ENCODE results near the gene U2AF2.

U2AF2 gene

DNA sequence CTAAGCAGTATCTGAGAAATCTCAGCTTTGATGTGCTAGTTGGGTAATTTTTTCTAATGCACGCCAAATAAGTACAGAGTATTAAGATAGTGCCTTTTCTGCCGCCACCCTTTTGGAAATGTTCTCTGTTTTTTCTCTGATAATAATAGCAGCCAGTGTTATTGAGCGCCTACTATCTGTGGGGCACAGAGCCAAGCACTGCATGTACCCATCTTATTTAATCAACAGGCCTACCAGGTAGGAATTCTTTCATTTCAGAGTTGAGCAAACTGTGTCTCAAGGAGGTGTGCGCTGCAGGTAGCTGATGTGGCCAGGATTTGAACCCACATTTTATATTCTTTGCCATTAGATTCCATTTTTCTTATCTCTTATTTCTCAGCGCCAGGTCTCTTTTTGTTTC is 21.5 kb downstream of the U2AF2 start:
- DNase-seq (ENCODE audit: low read depth), result no peak

DNA sequence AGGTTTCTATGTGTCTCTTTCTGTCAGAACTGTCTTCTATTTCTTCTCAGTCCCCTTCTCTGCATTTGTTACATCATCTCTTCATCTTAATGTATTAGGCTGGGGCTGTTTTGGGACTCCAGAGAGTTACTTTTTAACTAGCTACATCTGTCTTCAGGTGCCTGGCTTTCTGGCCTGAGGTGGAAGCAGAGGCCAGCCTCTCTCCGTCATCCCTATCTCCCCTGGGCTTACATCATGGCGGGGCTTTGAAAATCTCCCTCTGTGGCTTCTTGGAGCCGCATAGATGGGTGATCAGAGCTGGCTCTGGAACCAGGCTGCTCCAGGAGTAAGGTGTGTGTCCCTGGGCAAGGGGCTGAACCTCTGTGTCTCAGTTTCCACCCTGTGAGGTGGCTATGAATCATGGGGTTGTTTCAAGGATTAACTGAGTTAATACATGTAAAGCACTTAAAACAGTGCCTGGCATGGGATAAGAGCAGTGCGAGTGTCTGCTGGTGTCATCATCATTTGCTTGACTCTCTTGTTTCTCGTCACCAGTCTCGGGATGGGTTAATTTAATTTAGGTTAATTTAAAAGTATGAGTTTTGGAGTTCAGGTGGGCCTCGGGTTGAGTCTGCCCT is 22.2 kb downstream of the U2AF2 start:
- DNase-seq (ENCODE audit: low read depth), result no peak

DNA sequence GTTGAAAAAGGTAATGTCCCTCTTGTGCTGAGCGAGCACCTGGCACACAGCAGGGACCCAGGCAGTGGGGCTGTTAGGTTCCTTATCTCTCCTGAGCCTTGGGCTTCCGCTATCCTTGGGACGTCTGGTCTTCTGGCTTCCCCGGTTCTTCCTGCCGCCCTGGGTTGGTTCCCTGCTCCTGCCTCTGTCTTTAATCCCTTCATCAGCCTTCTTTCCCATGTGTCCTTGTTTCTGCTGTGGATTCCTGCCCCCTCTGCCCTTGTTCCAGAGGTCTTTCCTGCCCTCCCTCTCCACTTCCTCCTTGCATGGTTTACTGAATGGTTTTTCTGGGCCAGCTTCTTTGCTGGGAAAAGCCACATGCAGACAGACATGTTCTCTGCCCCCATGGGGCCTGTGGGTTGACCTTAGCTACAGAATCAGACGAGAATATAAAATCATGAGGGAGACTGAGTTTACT is 22.8 kb downstream of the U2AF2 start:
- DNase-seq (ENCODE audit: low read depth), result no peak

DNA sequence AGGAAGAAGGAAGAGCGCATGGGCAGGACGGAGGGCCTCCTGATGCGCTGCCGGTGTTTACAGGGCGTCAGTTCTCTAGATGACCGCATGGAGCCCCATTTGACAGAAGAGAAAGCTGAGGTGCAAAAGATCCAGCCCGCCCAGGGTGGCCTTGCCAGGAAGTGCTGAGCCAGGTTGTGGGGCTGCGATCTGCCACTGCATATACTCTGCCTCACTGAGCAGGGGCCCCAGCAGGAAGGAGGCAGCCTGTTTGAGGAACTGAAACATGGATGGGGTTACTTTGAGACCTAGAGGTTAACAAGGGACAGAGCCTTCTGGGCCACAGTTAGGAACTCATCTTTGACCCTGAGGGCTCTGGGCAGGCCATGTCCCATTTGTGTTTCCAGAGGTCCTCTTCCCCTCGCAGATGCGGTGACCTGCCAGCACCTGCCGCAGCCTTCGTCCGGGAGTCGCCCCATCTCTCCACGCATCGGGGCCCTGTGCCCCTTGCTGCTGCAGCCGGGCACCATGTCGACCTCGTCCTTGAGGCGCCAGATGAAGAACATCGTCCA is 23.4 kb downstream of the U2AF2 start:
- no peak for DNase-seq (ENCODE audit: low read depth)

DNA sequence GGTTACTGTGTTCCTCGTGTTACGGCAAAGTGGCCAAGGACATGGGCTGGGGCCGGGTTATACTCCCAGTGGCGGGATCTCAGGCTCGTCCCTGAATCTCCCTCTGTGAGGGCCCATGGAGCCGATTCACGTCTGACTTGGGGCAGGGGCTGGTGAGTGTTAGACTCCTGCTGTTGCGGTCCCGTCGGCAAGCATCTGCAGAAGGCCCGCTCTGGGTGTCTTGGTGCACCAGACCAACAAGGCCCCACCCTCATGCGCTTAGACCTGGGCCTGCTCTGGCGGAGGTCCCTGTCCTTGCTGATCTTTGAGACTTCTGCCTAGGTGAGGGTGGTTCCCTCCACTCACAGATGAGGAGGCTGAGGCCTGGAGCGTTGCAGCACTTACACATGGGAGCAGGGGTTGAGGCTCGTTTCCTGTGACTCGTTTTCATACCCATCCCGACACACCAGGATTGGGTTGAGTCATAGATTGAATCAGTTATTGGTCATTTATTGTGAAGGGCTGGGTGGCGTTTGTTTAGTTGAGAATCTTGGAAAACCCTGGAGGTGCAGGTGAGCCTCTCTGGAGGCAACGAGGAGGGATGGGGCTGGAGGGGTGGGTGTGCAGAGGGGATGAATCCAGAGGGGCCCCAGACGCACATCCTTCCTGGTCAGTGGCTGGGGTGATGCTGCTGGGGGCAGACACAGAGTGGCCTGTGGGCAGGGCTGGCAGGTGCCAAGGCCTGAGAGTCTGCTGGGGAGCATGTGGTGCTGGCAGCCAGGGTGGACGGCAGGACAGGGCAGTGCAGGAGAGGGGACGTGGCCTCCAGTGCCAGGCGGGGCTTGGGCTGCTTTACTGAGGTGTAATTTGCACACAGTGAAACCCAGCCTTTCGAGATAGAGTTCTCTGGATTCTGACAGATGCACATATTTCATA is 24.8 kb downstream of the U2AF2 start:
- DNase-seq (ENCODE audit: low read depth), result no peak

DNA sequence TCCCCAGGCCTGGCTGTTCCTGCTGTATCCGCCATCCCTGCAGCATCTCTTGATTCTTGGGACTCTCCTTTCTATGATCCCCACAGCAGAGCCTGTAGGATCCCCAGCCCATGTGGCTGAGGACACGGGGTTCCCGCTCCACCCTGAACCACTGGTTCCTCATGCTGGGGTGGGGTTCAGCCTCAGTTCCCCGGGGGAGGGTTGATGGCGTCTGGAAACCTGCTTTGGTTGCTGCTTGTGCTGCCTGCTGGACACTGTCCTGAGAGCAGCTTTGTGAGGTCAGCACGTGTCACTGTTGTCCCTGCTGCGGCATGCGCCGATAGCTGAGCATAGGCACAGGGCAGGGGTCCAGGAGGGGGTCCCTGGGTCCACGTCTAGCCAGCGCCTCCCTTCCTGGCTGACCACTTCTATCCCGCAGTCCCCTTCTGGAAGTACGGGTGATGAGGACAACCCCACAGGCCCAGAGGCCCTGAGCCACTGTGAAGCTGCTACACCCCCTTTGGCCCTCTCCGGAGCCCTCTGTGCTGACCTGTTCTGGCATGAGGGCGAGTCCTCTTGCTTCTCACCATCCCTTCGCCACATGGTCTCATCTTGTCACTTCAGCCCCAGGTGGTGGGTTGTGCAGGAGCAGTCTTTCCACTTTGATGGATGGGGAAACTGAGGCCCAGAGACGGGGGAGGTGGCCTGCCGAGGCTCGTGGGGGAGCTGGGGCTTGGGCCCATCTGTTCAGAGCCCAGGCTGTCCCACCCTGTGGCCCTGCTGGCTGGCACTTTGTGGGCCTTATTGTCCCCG is 25.7 kb downstream of the U2AF2 start:
- no peak for DNase-seq (ENCODE audit: low read depth)

DNA sequence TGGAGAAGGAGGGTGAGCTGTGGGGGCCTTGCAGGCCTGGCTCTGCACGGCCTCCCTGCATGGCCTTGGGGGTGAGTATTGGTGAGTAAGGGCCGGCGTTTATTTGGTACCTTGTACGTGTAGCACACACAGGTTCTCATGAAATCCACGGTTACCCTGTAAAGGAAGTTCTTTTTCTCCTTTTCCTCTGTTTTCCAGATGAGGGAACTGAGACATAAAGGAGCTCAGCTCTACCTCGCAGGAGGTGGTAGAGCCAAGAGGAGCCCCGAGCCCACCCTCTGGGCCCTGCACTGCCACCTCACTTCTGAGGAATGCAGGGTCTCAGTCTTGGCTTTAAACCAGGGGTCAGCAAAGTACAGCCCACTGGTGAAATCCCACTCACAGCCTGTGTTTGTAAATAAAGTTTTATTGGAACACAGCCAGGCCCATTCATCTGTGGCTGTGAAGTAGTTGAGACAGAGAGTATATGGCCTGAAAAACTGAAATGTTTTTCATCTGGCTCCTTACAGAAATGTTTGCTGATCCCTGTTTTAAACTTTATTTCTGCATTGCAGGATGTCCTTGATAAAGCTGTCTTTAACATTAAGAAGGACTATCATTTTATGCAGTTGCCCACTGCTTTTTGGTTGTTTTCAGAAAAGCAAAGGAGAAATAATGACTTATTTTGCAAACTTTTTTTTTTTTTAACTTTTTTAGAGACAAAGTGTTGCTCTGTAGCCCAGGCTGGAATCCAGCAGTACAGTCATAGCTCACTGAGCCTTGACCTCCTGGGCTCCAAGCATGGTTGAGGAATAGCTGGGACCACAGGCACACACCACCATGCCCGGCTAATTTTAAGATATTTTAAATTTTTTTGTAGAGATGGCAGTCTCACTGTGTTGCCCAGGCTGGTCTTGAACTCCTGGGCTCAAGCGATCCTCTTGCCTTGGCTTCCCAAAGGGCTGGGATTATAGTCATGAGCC is 26.6 kb downstream of the U2AF2 start:
- DNase-seq (ENCODE audit: low read depth), result peak; percentile 21

DNA sequence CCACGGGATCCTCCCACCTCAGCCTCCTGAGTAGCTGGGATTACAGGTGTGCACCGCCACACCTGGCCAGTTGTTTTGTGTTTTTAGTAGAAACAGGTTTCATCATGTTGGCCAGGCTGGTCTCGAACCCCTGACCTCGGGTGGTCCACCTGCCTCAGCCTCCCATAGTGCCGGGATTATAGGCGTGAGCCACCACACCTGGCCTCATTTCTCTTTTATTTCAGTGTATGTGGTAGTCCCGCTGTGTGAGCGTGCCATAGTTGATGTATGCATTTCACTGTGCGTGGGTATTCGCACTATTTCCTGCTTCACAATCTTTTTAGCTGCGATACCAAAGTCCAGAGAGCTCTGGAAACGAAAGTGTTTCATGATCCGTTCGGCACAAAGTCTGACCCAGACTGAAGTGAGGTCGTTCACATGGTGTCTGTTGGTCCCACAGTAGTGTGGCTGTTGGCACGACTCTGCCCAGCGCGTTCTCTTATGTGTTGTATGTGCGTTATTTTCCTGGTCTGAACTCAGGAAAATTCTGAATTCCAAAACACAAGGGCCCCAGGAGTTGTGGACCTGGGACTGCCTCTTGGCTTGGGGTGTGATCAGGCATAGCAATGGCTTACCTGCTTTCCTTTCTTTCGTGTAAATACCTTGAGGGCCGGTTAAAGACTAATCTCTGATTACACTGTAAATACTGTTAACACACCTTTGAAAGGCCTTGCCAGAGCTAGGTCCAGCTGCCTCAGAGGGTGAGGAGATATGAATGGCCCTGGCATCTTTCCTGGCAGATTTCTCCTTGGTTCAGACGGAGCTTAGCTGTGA is 28.8 kb downstream of the U2AF2 start:
- DNase-seq (ENCODE audit: low read depth), result no peak

DNA sequence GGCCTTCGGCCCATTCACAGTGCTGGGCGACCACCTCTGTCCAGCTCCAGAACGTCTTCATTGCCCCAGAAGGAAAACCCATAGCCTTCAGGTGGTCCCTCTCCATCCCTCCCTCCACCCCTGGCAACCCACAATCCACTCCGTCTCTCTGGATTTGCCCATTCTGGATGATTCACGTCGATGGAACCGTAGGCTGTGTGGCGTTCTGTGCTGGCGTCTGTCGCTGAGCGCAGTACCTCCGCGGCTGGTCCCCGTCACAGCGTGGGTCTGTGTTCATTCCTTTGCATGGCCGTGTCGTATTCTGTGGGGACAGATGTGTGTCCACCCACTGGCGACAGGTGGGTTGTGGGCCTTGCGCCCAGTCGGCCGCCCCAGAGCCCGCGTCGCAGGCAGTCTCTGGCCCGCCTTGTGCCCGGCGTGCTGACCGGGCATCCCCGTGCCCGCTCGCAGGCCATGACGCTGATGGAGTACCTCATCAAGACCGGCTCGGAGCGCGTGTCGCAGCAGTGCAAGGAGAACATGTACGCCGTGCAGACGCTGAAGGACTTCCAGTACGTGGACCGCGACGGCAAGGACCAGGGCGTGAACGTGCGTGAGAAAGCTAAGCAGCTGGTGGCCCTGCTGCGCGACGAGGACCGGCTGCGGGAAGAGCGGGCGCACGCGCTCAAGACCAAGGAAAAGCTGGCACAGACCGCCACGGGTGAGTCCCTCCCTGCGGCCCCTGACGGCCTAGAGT is 30.3 kb downstream of the U2AF2 start:
- no peak for DNase-seq (ENCODE audit: low read depth)

DNA sequence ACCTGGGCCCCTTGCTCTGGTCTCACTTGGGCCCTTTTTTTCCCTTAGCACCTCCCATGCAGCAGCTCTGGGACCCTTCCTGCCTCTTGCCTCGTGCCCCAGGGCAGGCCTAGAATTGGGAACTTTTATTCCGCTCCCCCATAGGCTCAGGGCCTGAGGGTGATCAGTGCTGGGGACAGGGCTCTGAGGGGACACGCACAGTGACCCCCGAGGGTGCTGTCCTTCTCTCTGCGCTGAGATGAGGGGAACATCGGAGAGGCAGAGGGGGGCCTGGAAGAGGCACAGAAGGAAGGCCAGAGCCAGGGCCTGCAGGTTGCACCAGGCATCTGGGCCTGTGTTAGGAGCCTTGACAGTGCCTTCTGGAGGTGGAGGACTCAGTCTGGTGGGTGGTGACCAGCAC is 30.9 kb downstream of the U2AF2 start:
- DNase-seq (ENCODE audit: low read depth), result no peak

DNA sequence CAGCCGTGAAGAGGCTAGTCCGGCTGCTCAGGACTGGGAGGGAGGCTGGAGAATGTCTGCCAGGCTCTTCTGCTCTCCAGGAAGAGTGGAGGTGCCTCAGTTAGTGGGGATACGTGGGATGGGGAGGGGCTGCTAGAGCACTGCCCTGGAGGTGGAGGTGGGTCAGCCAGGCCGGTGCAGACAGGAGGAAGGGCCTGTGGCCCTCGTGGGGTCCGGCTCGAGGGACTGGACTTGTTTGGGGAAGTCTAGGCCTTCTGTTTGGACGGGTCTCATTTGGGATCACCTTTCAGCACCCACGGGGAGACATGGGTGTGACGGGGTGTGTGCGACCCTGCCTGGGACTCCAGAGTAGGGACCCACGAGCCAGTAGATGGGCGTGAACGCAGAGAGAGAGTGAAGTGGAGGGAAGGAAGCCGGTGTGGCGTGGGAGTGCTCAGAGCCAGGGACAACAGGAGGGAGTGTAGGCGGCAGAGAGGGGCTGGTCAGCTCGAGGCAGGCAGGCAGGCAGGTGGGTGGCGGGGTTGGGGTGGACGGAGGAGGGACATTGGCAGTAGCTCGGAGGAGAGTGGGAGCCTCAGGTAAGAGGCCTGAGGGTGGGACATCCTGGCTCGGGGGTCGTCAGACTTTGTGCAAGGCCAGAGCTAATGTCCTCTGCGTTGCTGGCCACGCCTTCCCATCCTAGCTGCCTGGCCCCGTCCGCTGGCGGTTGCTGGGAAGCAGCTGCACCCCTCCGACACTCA is 31.6 kb downstream of the U2AF2 start:
- no peak for DNase-seq (ENCODE audit: low read depth)

DNA sequence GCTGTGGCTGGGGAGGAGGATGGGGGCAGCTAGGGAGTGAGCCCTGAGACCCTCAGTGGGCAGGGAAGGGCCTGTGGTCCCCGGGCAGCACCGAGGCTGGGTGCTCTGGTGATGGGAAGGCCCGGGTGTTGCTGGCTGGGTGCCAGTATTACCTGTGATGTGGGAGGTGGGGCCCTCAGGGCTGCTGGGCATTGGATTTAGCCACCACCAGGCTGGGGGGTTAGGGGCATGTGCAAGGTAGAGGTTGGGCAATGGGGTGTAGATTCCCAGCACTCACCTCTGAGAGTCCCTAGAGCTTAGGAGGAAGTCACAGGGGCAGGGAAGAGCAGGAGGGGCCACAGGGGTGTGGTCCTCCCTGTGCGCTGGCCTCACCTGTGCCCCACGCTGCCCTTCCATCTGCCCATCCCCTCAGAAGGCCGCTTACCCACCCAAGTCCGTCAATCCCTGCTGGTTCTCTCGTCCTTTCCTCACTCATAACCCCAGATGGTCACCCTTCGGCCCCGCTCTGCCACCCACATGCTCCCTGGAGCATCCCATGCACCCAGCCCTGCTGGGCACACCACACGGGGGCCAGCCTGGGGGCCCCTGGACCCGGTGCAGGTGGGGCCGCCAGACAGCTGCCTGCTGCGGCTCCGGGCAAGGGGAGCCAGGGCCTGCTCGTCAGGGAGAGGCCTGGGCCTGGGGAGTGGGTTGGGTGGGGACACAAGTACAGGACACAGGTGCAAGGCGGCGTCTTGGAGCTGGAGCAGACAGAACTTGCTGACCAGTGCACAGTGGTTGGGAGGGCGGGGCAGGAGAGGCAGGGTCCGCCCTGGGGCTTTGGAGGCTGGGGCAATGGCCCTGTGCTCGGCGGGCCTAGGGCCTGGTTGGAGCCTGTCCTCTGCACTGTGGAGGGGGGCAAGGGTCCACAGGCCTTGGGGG is 32.7 kb downstream of the U2AF2 start:
- no peak for DNase-seq (ENCODE audit: low read depth)

DNA sequence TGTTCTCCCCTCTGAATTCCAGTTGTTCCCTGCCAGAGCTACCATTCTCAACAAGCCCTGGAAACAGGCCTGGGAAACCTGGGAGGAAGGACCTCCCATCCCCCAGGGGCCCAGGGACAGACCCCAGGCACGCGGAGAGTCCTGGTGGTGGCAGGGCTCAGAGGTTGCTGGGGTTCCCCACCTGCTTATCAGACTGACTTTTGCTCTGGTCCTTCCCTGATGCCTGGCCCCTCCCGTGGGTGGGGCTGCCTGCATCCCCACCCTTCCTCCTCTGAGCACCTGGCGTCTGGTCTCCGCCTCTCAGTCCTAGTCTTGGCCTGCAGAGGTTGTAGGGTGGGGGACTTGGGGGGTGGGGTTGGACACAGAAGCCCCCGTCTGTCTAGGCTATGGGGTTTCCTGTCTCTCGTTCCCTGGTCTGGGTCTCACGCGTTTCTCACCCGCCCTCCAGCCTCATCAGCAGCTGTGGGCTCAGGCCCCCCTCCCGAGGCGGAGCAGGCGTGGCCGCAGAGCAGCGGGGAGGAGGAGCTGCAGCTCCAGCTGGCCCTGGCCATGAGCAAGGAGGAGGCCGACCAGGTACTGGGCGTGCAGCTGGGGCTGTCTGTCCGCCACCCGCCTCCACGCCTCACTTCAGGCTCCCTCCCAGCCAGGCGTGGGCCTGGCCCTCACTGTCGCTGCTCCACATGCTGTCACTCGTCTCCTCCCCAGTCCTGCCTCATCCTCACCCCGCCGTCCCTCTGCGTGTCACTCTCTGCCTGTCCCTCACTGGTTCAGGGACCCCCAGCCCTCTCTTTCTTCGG is 33.8 kb downstream of the U2AF2 start:
- DNase-seq (ENCODE audit: low read depth), result no peak

DNA sequence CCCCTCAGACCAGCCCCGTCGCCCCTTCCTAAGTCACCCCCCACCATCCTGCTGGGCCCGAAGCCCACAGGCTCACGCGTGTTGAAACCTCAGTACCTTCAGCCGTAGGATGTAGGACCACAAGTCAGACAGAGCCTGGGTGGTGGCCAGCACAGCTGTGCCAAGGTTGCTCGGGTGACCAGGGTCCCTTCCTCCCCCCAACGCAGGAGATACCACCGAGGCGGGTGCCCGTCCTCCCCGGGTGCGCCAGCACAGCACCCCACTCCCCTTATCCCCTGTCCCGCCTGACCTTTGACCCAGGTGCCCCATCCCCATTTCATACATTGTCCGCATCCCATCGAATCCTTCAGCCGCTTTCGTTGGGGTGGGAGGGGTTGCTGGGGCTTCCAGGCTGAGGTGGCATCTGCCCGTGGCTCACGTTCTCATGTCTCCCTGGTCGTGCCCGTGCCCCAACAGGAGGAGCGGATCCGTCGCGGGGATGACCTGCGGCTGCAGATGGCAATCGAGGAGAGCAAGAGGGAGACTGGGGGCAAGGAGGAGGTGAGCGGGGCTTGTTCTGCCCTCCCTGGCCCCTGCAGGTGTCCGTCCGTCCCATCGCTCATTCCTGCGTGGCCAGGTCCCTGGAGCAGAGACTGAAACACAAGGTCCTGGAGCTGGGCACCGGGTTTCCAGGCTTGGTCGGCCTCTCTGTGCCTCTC is 34.7 kb downstream of the U2AF2 start:
- DNase-seq (ENCODE audit: low read depth), result no peak

DNA sequence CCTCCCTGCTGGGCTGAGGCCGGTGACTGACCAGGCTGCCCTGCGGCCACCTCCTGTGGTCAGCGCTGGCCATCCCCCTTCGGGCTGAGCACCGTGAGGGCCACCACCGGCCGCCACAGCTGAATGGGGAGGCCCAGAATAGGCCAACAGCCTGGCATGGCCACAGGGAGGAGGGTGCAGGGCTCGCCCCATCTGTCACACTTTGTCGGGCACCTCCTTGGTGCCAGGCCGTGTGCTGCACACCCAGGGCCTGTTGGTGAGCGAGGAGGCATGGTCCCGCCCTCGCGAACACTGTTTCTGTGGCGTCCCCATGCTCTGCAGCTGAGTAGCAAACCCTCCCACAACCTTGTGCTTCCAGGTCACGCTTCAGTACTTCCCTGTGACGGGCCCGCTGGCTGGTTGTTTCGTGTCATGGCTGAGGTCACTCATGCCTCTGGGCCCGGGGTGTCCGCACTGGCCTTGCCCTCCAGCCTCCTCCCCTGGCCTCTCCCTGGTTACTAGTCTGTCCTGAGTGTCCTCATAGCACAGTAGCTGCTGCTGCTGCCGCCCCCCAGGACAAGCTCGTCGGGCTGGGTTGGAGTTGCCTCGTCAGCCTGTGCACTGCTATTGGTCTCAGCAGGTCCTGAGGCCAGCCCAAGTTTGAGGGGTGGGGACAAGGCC is 35.4 kb downstream of the U2AF2 start:
- DNase-seq (ENCODE audit: low read depth), result no peak
